Lower lobe of right lung (tissue), 2 donors: ENCODE measurements around the gene WBP1. TPM values are rescaled to one million over a fixed set of nuclear protein-coding genes. Genes with fewer than 3 reads are reported as not detected.
"Not testable (repeated sequence)": the region's sequence is repeated elsewhere in the genome, so short reads cannot be mapped to it uniquely, and the experiment has no call there.

Experiments used
- ATAC-seq, 2 donors: fragments of 200-7000 bp; cut with Tn5 transposase; one replicate each; pipeline ENCODE4 v1.9.1; 2020 to 2022; ENCODE audit warnings: mild to moderate bottlenecking in 2 of 2, moderate library complexity in 2 of 2
- DNase-seq: peaks from one replicate; pipeline ENCODE4 v3.0.0-alpha.2; 2020
- H3K27ac ChIP-seq: fragments of 200-600 bp; one replicate; pipeline ENCODE4 v1.8.0; 2022
- H3K27me3 ChIP-seq: fragments of 200-600 bp; one replicate; pipeline ENCODE4 v1.8.0; 2022; ENCODE audit warnings: low read depth
- H3K36me3 ChIP-seq: fragments of 200-600 bp; one replicate; pipeline ENCODE4 v1.8.0; 2022; ENCODE audit warnings: mild to moderate bottlenecking
- H3K4me1 ChIP-seq: fragments of 200-600 bp; one replicate; pipeline ENCODE4 v1.8.0; 2022
- H3K4me3 ChIP-seq: fragments of 200-600 bp; one replicate; pipeline ENCODE4 v1.8.0; 2022; ENCODE audit warnings: mild to moderate bottlenecking
- H3K9me3 ChIP-seq: fragments of 200-600 bp; one replicate; pipeline ENCODE4 v1.8.0; 2022
- intact Hi-C: fragments of 100-400 bp; cut with DNase I; formaldehyde crosslinking; loops from one replicate; pipeline ENCODE4 v1.11.0; 2022
- total RNA-seq: library from RNA; stranded (reverse); fragmentation: NEBNext Ultra II Directional; extraction: Animal tissue kit (Norgen Biotek cat#: 25700); gene quantifications from one replicate; pipeline ENCODE4 v1.2.1, GENCODE V29; 2021
- TF ChIP-seq, protein P1 (sequence below): fragments of 200-600 bp; IDR thresholded peaks from one replicate; pipeline ENCODE4 v1.8.0; 2022; ENCODE audit warnings: antibody characterized with exemption, mild to moderate bottlenecking
- donor health status: DM: no; HTN: yes; CAD: no; lungs with severe emphysema.

The WBP1 gene
- total RNA-seq, 1 donor from 2014 or later = 60.1 TPM

DNA sequence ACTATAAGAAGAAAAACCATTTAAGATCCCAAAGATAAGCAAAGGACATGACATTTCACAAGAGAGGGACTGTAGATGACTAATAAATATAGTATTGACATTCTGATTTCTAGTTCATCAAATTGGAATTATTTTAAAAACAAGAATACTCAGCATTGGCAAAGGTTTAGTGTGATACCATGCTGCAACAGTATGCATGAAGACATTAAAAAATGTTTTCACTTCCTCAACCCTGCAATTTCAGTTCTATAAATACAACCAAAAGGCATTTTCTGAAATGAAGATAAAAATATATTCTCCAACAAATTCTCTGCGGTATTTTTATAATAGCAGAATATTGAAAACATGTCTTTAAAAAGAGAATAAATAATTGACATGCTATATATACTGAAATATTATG is 38.9 kb upstream of the WBP1 start:
- DNase-seq (no peak), ATAC-seq (no peak)
- TF ChIP-seq, protein P1, sequence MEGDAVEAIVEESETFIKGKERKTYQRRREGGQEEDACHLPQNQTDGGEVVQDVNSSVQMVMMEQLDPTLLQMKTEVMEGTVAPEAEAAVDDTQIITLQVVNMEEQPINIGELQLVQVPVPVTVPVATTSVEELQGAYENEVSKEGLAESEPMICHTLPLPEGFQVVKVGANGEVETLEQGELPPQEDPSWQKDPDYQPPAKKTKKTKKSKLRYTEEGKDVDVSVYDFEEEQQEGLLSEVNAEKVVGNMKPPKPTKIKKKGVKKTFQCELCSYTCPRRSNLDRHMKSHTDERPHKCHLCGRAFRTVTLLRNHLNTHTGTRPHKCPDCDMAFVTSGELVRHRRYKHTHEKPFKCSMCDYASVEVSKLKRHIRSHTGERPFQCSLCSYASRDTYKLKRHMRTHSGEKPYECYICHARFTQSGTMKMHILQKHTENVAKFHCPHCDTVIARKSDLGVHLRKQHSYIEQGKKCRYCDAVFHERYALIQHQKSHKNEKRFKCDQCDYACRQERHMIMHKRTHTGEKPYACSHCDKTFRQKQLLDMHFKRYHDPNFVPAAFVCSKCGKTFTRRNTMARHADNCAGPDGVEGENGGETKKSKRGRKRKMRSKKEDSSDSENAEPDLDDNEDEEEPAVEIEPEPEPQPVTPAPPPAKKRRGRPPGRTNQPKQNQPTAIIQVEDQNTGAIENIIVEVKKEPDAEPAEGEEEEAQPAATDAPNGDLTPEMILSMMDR = no peak
- no peaks in the 10 kb centered on the region for H3K36me3 ChIP-seq
- H3K9me3 ChIP-seq = no peaks in the 10 kb centered on the region
- peaks cover 6% of the 10 kb centered on the region for H3K27me3 ChIP-seq
- H3K4me1 ChIP-seq = peaks cover 44% of the 10 kb centered on the region
- H3K4me3 ChIP-seq = no peak overlapping the region
- intact Hi-C loops = no loop called here
- H3K27ac ChIP-seq = no peak overlapping the region

DNA sequence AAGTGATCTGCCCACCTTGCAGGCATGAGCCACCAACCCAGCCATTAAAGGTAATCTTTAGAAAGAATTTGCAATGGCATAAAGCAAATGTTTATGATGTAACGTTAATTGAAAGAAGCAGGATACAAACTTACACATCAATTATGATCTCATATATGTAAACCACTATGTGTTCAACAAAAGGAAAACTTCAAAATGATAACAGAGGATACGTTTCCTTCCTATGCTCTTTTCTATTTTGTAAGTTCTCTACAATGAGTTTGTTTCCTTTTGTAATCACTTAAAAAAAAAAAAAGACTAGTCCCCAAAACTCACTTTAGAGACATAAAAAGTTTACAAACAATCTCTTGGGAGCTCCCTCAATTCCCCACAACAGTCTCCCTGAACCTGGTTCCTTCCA is 38.2 kb upstream of the WBP1 start:
- intact Hi-C loops = no loop called here
- Histone ChIP-seq H3K4me1 (peaks cover 37% of the 10 kb centered on the region), H3K27me3 (peaks cover 5% of the 10 kb centered on the region), H3K27ac (no peak overlapping the region), H3K9me3 (no peaks in the 10 kb centered on the region), H3K4me3 (no peak overlapping the region), H3K36me3 (no peaks in the 10 kb centered on the region)
- ATAC-seq (no peak), DNase-seq (no peak)
- TF ChIP-seq, protein P1 = no peak

DNA sequence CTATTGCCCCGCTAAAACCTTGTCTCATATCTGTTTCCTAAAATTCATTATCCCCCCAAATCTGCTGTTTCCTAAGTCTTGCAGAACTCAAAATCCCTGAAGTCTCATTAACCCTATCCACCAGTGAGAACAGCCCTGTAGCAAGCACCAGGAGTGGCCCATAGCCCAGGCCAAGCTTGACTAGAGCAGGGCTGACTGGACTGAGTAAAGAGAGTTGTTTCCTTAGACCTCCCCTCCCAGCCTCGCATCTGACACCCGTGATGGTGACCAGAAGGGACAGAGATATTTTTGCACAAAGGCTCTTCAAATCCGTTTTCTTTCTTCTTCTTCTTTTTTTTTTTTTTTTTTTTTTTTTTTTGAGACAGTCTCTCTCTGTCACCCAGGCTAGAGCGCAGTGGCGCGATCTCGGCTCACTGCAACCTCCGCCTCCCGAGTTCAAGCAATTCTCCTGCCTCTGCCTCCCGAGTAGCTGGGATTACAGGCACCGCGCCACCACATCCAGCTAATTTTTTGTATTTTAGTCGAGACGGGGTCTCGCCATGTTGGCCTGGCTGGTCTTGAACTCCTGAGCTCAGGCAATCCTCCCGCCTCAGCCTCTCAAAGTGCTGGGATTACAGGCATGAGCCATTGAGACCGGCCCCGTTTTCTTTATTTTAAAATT is 37.7 kb upstream of the WBP1 start:
- Histone ChIP-seq H3K27ac (peak overlapping the region; percentile 84), H3K4me3 (peak overlapping the region; percentile 84), H3K4me1 (peaks cover 31% of the 10 kb centered on the region)
- DNase-seq, H3K9me3 ChIP-seq, ATAC-seq, H3K27me3 ChIP-seq, H3K36me3 ChIP-seq, intact Hi-C loops: not testable (repeated sequence)

DNA sequence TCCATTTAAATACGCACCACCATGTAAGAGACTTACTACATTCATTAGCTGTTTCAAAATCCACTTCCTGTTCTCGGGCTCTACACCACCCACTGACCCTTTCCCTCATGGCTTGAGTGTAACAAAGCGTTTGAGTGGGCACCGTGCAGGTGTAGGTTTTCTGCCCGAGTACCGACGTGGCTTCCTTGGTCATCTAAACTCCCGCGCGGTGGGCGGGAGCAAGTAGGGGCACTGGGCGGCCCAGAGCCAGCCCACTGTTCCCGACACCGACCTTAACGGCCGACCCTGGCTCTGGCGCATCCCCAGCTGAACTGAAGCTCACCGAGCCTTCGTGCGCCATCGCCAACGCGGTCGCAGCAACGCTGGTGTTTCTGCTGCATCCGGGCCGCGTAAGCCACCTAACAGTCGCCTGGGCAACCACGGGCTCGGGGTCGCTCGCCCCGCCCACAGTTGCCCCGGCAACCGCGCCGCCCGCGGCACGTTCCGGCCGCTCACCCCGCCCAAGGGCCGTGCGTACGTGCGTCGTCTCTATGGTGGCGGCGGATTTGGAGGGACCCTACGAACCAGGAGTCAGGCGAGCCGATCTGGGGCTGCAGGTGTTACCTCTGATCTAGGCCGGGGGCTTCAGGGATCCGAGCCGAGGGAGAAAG is 36.9 kb upstream of the WBP1 start, which contains the start of the genes C2orf81 and WDR54:
Gene C2orf81, minus strand, starts transcription at position 399 of the 650 bp plus-strand sequence. Its CDS starts 59 bp downstream, at position 340.
Gene WDR54, plus strand, starts transcription at position 510 of the 650 bp plus-strand sequence. CDS start 424 bp downstream, outside the sequence.
- Histone ChIP-seq H3K27me3 (no peaks in the 10 kb centered on the region), H3K4me1 (peaks cover 24% of the 10 kb centered on the region), H3K9me3 (no peaks in the 10 kb centered on the region), H3K27ac (peak within 1 kb of the TSS; percentile 84), H3K4me3 (peak within 1 kb of the TSS; percentile 84), H3K36me3 (peaks cover 9% of the 10 kb centered on the region)
- TF ChIP-seq, protein P1 = no peak
- peak; percentile 96 to 97 for ATAC-seq
- intact Hi-C loops = no loop called here
- peak; percentile 92 for DNase-seq

DNA sequence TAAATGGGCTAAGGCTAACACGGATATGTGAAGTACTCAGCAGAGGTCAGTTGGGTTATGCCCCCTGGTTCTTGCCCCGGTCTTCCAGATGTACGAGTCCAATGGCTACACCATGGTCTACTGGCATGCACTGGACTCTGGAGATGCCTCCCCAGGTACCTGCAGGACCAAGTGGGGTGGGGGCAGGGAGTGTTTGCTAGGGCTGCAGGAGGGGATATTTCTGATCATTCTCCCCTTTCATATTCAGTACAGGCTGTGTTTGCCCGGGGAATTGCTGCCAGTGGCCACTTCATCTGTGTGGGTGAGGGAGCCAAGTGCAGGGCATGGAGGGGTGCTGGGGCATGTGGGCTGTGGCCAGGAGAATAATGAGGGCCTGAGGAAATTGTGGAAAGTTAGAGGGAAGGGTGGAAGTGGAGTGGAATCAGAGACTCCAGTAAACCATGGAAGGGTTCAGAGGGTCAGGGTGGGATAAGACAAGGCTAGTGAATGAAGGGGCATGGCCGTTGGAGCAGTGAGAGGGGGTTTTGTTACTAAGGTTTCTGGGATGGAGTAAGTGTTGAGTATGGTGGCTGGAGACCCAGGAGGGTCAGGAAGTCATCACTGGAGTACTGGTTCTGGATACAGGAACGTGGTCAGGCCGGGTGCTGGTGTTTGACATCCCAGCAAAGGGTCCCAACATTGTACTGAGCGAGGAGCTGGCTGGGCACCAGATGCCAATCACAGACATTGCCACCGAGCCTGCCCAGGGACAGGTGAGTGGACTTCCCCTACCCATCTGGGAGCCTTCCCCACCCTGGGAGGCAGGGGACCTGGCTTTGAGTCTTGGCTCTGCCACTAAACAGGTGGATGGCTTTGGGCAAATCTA is 34.8 kb upstream of the WBP1 start:
- Histone ChIP-seq H3K4me3 (no peak overlapping the region), H3K9me3 (no peaks in the 10 kb centered on the region), H3K36me3 (peaks cover 30% of the 10 kb centered on the region), H3K27ac (no peak overlapping the region), H3K27me3 (no peaks in the 10 kb centered on the region), H3K4me1 (peaks cover 23% of the 10 kb centered on the region)
- DNase-seq (no peak), ATAC-seq (no peak)
- TF ChIP-seq, protein P1 = no peak
- intact Hi-C loops = no loop called here
